ENCODE results near the gene TUBA8. TPM values are rescaled to one million over a fixed set of nuclear protein-coding genes. Genes with fewer than 3 reads are reported as not detected.
"Not testable (repeated sequence)": the region's sequence is repeated elsewhere in the genome, so short reads cannot be mapped to it uniquely, and the experiment has no call there.

Gene TUBA8
- total RNA-seq, 1 donor = 2.4 TPM

DNA sequence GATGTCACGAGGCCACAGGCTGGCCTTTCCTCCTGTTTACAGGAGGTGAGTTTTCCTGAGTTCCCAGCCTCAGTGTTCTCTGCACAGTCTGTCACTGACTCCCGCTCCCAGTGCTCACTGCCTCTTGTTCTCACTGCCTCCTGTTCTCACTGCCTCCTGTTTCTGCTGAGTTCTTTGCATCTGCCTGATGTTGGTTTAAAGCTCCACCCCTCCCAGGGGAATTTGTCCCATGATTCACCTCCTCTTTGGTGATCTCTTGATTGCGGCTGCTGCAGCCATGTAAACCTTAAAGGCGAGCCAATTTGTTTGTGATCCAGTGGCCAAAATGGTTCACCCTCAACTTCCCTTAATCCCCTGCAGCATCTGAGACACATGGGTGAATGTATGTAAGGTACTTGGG lies 6.0 kb upstream of the TUBA8 start:
- DNase-seq (ENCODE audit: low read depth in 2 of 3, low spot score in 2 of 3) = no peak

DNA sequence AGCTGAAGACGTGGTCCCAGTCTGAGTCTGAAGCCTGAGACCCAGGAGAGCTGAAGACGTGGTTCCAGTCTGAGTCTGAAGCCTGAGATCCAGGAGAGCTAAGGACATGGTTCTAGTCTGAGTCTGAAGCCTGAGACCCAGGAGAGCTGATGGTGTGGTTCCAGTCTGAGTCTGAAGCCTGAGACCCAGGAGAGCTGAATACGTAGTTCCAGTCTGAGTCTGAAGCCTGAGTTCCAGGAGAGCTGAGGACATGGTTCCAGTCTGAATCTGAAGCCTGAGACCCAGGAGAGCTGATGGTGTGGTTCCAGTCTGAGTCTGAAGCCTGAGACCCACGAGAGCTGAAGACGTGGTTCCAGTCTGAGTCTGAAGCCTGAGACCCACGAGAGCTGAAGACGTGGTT lies 4.6 kb upstream of the TUBA8 start:
- not testable (repeated sequence) for DNase-seq (ENCODE audit: low read depth in 2 of 3, low spot score in 2 of 3)

DNA sequence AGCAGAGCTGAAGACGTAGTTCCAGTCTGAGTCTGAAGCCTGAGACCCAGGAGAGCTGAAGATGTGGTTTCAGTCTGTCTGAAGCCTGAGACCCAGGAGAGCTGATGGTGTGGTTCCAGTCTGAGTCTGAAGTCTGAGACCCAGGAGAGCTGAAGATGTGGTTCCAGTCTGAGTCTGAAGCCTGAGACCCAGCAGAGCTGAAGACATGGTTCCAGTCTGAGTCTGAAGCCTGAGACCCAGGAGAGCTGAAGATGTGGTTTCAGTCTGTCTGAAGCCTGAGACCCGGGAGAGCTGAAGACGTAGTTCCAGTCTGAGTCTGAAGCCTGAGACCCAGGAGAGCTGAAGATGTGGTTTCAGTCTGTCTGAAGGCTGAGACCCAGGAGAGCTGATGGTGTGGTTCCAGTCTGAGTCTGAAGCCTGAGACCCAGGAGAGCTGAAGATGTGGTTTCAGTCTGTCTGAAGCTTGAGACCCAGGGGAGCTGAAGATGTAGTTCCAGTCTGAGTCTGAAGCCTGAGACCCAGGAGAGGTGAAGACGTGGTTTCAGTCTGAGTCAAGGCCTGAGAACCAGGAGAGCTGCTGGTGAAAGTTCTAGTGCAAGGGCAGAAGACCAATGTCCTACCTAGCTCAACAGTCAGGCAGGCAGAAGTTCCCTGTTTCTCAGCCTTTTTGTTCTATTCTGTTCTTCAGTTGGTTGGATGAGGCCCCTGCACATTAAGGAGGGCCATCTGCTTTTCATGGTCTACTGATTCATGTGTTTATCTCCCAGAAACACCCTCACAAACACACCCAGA lies 3.9 kb upstream of the TUBA8 start:
- DNase-seq (ENCODE audit: low read depth in 2 of 3, low spot score in 2 of 3) = not testable (repeated sequence)

DNA sequence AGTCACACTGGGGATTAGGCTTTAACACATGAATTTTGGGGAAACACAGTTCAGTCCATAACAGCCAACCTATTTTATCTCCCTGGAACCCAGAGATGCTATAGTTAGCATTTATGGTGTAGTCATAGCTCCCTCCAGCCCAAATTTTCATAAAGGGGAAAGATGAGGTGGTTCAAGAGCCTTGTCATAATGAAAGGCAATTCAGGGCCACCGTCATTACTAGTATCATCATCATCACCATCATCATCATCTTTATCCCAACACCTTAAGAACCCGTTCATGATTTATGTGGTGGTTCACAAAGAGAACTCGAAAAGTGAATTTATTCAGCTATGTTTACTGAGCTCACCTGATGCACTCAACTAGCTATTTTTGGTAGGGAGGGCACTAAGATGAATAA lies 2.4 kb upstream of the TUBA8 start:
- DNase-seq (ENCODE audit: low read depth in 2 of 3, low spot score in 2 of 3) = no peak

DNA sequence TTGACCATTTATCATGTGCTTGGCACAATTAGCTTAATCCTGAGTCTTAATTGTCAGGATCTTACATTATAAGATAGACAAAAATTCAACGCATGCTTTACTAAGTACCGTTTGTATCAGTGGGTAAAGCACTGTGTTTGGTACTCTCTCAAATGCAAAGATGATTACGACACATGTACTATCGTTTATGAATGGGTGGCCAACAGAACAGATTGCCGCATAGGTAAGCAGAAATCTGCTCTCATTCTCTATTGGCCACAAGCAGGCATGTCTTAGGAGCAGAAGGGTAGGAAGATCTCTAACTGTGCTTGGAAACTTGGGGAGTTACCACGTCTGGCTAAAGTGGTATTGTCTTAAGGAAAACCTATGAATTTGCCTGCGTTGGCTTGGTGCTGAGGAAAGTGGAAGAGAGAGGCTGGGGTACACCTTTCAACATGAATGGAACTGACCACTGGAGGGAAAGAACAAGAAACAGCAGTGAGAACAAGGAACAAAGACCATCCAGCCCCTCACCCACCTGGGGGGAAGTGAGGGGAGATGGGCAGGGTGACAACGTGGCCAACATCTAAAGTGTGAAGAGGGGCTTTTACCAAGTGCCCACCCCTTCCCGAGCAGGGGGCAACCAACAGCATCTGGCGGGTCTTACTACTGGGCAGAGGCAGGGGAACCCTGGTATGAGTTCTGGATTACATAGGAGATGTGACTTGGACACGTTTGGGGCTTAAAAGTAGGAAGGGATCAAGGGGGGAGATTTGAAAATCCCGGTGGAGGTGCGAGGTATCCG lies 1.0 kb upstream of the TUBA8 start:
- no peak for DNase-seq (ENCODE audit: low read depth in 2 of 3, low spot score in 2 of 3)

DNA sequence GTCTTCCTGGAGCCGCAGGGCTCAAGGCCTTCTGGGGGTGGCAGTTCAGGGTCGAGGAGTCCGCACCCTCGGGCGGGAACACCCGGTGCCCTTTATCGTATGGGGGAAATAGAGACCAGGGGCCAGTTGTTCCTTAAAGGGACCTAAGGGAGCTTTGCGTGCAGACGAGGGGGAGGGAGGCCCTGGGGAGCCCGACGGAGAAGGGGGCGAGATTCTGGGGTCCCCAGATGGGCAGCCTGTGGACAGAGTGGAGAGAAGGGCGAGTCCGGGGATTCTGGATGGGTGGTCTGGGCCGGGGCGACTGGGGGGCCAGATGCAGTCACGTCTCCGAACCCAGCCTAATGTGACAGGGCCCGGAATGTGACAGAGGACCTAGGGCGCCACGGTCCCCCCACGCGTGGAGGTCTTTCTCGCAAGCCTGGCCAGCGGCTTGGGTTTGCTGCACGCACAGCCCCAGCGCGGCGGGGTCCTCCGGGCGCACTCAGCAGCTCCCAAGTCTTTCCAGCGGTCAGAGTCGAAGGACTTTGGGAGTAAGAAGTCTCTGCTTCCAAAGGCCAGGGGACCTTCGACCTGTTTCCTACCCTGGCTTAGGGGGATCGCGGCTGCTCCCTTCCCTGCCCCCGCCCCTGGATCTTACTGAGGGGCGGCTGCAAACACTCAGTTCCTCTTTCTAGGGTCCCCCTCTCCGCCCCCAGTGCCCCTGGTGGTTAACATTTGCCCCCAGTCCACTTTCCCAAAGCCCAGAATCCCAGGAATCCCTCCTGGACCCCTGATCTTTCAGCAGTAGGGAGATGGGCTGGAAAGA lies 547 bp downstream of the TUBA8 start:
- no peak for DNase-seq (ENCODE audit: low read depth in 2 of 3, low spot score in 2 of 3)

DNA sequence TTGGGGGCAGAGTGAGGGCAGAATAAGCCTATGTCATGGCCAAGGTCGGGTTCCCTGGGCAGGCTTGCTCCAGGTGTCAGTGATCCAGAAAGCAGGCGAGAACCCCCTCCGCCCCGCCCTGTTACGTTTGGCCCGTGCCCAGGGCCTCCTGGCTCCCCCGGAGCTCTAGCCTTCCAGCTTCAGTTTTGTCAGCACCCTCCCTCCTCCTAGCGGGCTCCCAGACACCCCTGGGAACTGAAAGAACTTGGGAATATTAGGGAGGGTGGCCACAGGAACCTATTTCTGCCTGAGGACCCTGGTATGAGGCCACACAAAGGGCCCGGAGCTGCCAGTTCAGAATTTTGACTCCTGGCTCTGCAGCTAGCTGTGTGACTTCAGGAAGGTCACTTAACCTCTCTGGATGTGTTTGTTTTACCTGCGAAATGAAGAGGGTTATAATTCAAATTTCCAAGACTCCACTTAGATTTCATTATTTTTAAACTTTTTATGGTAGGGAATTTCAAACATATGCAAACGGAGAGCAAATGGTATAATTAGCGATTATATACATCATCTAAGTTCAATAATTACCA lies 1.2 kb downstream of the TUBA8 start:
- DNase-seq (ENCODE audit: low read depth in 2 of 3, low spot score in 2 of 3) = no peak

DNA sequence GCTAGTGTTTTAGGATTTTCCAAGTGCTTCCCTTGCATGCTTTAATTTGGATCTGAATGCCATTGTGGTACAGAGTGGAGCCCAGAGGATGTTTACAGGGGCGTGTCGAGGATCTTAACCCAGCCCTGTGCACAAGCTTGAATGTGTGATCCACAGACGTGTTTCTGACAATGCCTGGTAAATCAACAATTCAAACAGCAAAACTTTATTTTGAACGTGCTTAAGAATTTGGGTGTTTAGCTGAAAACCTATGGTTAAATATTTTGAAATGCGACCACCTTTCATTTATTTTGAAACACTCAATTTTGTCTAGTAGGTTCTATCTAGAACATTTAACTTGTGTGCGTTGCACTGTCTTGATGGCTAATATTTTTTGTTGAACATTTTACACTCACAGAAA lies 1.8 kb downstream of the TUBA8 start:
- DNase-seq (ENCODE audit: low read depth in 2 of 3, low spot score in 2 of 3) = no peak

DNA sequence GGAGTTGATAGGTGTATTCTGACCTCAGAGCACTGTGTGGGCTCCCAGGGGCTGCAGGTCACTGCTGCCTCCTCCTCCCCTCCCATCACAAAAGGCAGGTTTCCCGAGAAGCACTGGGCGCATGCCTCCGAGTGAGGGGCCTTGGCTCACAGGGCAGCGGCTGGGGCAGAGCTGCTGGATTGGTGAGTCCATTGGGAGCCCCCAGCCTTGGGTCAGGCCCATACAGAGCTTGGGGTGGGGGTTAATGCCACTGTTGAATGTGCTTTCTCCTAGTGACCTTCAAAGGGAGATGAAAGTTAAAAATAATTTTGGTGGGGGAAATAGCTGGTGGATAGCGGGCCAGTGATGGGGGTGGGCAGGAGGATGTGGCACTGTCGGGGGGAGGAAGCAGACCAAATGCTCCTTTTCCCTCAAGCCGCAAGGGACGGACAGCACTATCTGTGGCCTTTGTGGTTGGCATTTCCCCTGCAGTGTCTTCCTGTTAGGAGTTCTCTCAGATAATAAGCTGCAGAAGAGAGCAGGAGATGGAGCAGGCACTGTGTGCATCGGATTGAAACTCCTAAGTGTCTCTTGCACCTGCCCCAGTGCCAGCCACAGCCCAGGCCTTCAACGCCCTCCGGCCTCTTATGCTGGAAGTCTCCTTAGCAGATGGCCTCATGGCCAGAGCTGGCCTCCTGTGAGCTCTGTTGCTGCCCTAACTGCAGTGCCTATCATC lies 3.2 kb downstream of the TUBA8 start:
- peak in 2 of 3 donors; percentile 25 to 61 for DNase-seq (ENCODE audit: low read depth in 2 of 3, low spot score in 2 of 3)

DNA sequence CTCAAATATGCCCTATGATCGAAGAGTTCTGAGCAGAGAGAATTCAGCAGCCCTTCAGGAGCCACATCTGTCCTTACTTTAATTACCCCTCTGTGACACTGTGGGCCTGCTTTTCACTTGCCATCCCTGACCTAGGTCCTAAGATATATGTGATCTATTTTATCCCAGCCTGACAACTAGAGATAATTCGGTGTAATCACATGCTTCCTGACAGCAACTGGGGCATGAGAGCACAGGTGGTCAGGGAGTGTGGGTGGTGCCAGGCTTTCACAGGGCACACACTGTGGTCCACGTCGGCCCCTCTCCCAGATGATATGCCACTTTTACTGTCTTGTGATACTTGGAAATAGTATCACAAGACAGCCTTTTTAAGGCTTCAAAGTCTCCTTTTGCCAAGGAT lies 3.9 kb downstream of the TUBA8 start:
- DNase-seq (ENCODE audit: low read depth in 2 of 3, low spot score in 2 of 3) = no peak

DNA sequence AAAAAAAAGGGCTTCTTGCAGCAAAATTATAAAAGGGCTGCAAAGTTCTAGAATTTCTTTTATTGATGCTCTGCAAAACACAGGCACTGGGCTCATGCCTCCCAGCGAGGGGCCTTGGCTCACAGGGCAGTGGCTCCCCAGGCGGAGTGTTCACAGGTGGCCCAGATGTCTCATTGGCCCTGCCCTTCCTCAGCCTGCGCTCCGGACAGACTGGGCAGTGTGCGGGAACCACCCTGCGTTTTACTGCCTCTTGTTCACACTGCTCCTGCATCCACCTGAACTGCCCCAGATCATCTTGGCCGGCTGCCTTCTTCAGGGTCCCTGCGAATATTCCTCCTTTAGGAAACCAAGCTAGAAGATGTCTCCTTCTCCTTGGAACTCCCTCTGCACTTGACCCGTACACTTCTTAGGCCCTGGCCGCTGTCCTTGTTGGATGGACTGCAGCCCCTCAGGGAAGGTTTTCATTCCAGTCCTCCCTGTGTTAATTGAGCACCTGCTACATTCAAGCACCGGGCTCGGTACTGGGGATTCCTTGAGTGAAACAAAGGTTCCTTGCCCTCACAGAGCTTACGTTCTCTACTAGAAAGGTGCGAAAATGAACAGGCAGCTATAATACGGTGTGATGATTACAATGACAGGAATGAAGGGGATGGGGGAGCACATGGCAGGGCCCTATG lies 4.5 kb downstream of the TUBA8 start:
- no peak for DNase-seq (ENCODE audit: low read depth in 2 of 3, low spot score in 2 of 3)

DNA sequence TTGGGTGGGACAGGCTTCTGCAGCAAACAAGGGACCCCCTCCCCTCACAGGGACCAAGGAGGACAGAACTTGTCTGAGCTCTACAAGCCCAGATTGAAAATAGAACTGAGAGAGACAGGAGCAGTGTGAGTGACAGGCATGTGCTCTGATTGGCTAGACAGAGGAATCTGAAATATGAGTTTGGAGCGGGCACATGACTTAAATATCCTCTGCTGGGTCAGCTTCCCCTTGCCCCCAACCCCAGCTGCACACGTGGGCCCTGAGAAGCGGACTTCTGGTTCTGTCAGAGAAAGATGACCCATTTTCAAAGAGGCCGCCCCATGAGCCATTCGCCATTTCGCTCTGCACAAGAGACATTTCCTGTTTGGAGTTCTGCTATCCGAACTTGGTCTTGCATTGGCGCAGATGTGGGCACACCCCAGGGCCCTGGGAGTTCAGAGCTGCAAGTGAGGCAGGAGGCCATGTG lies 5.3 kb downstream of the TUBA8 start:
- no peak for DNase-seq (ENCODE audit: low read depth in 2 of 3, low spot score in 2 of 3)

DNA sequence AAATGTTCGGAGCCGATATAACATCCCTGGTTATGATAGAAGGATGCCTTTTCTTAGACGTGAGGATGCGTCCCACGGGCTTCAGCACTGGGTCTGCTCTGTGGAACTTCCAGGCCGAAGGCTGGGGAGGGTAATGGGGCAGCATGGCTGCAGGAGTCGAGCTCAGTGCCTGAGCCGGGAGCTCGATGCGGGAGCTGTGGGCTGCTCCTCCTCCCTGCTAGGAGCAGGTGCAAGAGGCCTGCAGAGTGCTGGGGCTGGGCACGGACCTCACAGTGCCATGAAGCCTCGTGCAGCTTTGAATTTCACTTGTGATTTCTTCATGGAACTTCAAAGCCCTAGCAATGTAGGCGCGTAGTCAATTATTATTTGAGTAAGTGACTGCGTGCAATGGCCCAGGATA lies 6.0 kb downstream of the TUBA8 start:
- no peak for DNase-seq (ENCODE audit: low read depth in 2 of 3, low spot score in 2 of 3)

DNA sequence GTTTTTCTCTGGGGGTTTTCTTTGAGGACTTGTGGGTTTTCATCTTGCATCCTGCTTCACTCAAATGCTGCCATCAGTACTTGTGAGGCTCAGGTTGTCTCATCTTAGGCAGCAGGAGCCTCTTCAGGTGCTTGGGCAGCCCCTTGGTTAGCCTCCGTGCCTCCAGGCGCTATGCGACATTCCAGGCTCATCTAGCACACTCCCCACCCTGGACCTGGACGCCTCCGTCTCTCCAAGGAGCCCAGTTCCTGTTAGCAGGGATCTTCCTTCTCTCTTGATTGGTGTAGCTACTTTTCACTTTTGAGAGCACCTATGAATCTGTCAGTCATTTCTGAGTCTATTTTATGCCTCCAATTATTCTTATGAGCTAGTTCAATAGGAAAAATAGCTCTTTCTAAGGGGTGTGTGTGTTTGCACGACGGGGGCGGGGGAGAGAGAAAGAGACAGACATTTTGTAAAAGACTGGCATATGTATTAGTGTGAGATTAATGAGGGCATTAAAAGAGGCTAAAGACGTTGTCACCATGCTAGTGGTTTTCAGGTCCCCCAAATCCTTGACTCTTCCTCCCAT lies 7.8 kb downstream of the TUBA8 start:
- no peak for DNase-seq (ENCODE audit: low read depth in 2 of 3, low spot score in 2 of 3)

DNA sequence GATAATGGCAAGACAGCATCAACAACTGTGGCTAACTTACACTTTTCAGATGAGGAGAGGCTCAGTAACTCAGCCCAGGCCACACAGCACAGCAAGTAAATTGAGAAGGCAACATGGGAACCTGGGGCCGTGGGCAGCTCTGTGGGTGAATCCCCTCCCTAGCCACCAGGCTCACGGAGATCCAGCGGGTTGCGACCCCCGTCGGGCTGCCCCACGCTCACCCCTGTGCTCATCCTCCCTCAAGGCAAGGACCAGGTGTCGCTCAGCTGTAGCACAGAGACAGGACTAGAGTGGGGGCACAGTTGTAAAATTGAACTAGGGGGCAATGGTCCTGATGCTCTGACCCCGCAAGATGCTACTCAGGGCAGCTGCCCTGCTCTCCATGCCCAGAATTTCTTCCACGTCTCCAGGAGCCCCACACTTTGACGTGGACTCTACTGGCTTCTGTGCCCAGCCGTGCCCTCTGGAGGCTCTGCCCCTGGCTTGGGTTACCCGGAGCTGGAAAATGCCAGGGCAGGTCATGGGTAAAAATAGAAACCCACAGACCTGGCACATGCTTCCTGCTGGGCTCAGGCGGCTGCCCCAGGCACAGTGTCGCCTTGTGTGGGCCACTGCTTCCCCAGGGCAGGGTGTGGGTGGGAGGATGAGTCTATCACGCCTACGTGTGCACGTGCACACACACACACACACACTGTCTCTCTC lies 9.0 kb downstream of the TUBA8 start:
- DNase-seq (ENCODE audit: low read depth in 2 of 3, low spot score in 2 of 3) = peak in 2 of 3 donors; percentile 25 to 65

DNA sequence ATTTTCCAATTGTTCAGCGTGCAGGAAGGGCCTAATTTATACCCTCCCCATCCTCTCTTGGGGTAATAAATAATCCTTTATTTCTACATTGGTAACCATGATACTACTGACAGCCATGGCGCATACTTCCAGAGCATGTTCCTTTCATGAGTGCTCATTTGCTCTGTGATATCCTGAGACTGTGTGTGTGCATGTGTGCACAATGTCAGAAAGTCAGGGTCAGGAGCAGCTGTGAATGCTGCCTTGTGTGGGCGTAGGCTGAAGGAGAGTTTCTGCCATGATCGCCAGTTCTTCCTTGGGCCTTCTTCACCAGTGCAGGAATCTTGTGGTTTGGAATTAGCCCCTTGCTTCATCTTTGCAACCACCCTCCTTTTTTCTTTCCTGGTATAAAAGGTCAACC lies 10.2 kb downstream of the TUBA8 start:
- no peak for DNase-seq (ENCODE audit: low read depth in 2 of 3, low spot score in 2 of 3)

DNA sequence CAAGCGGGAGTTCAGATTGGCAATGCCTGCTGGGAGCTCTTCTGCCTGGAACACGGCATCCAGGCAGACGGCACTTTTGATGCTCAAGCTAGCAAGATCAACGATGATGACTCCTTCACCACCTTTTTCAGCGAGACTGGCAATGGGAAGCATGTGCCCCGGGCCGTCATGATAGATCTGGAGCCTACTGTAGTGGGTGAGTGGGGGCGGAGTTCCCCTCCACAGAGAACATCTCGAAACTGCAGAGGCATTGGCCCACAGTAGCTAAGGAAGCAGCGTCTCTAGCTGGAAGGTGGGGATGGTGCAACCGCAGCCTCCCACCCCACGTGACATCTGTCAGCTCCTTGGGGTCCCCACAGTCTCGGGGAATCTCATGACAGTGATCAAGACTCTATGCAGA lies 10.9 kb downstream of the TUBA8 start:
- DNase-seq (ENCODE audit: low read depth in 2 of 3, low spot score in 2 of 3) = no peak

DNA sequence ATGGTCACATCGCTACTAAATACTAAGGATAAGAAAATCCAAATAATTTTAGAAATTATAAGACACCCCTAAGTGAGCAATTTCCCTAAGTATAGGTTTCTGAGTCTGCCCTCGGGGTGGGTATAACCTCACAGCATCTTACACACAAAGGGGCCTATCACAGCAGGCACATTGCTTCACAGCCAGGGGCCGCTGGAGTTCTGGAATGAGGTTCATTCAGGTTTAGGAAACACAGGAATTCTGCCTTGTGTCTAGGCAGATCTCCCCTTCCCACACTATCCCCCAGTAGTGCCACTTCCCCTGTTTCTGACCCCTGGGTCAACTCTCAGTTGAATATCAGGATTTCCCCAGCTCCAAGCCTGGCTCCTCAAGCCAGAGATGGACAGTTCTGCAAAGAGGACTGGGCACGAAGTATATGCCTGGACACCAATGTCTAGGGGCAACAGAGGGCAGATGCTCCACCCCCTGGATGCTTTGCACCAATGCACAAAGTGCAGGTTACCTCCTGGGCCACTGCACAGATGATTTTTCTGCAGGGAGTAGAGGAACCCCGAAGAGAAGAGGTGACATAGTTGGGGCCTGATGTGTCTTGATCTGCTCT lies 11.4 kb downstream of the TUBA8 start:
- DNase-seq (ENCODE audit: low read depth in 2 of 3, low spot score in 2 of 3) = no peak
